GM18870 (cell line): ENCODE results near the gene MICB.

Experiments
- ATAC-seq: cut with Tn5 transposase; IDR thresholded peaks from one replicate; pipeline ENCODE4 v1.9.1; 2021; ENCODE audit warnings: moderate library complexity; ENCODE audit not compliant: unreplicated experiment

Gene MICB

DNA sequence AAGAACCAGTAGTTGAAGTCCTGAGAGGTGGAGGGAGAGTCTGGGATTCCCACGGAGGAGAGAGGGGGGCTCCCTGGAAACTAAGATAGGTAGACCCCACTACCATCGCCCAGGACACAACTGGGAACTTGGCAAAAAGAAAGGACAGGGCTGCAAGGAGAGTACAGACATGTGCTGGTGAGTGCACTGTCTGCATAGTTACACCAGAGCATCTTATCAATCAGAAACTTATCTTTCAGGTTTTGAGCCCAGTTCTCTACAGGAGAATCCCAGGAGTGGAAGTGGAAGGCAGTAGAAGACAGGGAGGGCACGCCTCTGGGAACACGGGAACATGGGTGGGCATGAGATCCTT, 61.6 kb downstream of the MICB start:
- no peak for ATAC-seq

DNA sequence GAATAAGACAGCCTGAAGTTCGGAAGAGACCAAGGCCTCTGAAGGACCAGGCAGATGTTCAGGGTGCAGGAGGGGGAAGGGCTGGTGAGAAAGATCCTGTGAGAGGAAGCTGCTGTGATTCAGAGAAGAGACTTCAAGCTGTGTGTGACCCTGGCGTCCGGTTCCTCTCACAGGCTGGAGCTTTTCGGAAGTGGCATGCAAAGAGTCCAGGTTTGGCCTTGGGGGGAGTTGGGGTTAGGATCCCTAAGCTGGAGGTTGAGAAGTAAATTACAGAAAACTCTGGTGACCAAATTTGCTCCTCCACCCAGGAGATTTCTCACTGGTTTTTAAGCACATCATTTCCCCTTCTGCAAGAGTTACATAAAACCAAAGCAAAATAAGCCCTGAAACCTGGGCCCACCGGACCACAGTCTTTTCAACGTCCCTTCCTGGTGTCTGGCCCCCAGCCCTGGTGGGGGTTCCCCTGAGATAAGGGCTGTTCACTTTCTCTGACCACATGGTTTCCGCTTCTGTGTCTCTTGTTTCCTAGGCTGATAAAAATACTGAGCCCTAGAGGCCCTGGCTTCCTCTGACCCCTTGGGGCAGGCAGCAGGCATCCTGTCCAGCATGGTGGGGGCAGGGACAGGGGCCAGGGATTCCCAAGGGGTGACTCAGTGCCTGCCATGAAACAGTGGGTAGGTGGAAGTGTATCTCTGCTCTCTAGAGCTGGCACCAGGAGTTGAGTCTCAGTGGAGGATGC, 62.2 kb downstream of the MICB start:
- ATAC-seq, result peak; percentile 61

DNA sequence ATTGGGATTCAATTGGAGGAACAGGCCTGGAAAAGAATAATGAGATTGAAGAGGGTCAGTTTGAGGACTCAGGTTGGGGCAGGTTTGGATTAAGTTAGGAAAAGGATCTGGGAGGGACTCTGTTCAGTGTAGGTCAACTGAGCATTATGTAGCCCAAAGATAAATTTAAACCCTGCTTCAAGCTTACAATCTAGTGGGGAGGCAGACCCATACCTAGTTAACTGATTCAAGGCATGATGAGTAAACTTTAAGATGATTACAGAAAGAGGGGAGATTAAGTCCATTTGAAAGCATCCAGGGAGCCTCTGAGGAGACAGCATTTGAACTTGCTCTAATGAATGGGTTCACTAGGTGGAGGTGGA, 62.7 kb downstream of the MICB start:
- no peak for ATAC-seq
